ENCODE results near the gene MTCL1.

The MTCL1 gene

GRCh38 chr18:8771930-8772329 lies 66.6 kb downstream of the MTCL1 start:
- DNase-seq (ENCODE audit: low spot score): no peak

GRCh38 chr18:8773980-8774379 lies 68.6 kb downstream of the MTCL1 start:
- no peak for DNase-seq (ENCODE audit: low spot score)

- no peak for DNase-seq (ENCODE audit: low spot score)
Measured at GRCh38 chr18:8776013-8776943, 70.9 kb downstream of the MTCL1 start.

GRCh38 chr18:8777846-8778245 lies 72.5 kb downstream of the MTCL1 start:
- DNase-seq (ENCODE audit: low spot score): no peak

- no peak for DNase-seq (ENCODE audit: low spot score)
Measured at GRCh38 chr18:8778386-8778785, 73.0 kb downstream of the MTCL1 start.

GRCh38 chr18:8778824-8779223 lies 73.5 kb downstream of the MTCL1 start:
- no peak for DNase-seq (ENCODE audit: low spot score)

- no peak for DNase-seq (ENCODE audit: low spot score)
Measured at GRCh38 chr18:8779251-8779650, 73.9 kb downstream of the MTCL1 start.

GRCh38 chr18:8780227-8780626 lies 74.9 kb downstream of the MTCL1 start:
- DNase-seq (ENCODE audit: low spot score): no peak

- DNase-seq (ENCODE audit: low spot score): no peak
Measured at GRCh38 chr18:8781671-8782070, 76.3 kb downstream of the MTCL1 start.

- DNase-seq (ENCODE audit: low spot score): no peak
Measured at GRCh38 chr18:8783335-8783993, 78.1 kb downstream of the MTCL1 start.

- DNase-seq (ENCODE audit: low spot score): no peak
Measured at GRCh38 chr18:8783994-8784530, 78.7 kb downstream of the MTCL1 start.

GRCh38 chr18:8785261-8785660 lies 79.9 kb downstream of the MTCL1 start:
- DNase-seq (ENCODE audit: low spot score): no peak

- no peak for DNase-seq (ENCODE audit: low spot score)
Measured at GRCh38 chr18:8785855-8786482, 80.6 kb downstream of the MTCL1 start.

GRCh38 chr18:8786483-8787370 lies 81.4 kb downstream of the MTCL1 start:
- DNase-seq (ENCODE audit: low spot score): no peak

GRCh38 chr18:8787371-8787670 lies 82.0 kb downstream of the MTCL1 start:
- DNase-seq (ENCODE audit: low spot score): no peak

- DNase-seq (ENCODE audit: low spot score): no peak
Measured at GRCh38 chr18:8787794-8788193, 82.4 kb downstream of the MTCL1 start.

GRCh38 chr18:8788503-8789429 lies 83.4 kb downstream of the MTCL1 start:
- DNase-seq (ENCODE audit: low spot score): no peak

- DNase-seq (ENCODE audit: low spot score): no peak
Measured at GRCh38 chr18:8791171-8791651, 85.9 kb downstream of the MTCL1 start.

- no peak for DNase-seq (ENCODE audit: low spot score)
Measured at GRCh38 chr18:8792688-8793316, 87.4 kb downstream of the MTCL1 start.

Measured in germinal center (tissue), 1 donor.